OCI-LY1 (cell line): ENCODE measurements around the gene SBSN.

Experiments used
- CTCF ChIP-seq: fragments of 200-600 bp; sonication (generic), shearing (Covaris generic); IDR thresholded peaks from 2 replicates; pipeline ENCODE4 v1.5.1; 2017; ENCODE audit warnings: mild to moderate bottlenecking, antibody characterized with exemption, low read length, moderate library complexity, mixed read lengths
- EZH2 ChIP-seq: fragments of 200-600 bp; sonication (generic), shearing (Covaris generic); IDR thresholded peaks from 2 replicates; pipeline ENCODE4 v1.8.0; 2017; ENCODE audit warnings: borderline replicate concordance, mixed run types, mild to moderate bottlenecking, antibody characterized with exemption, low read length, moderate library complexity, mixed read lengths

DNA sequence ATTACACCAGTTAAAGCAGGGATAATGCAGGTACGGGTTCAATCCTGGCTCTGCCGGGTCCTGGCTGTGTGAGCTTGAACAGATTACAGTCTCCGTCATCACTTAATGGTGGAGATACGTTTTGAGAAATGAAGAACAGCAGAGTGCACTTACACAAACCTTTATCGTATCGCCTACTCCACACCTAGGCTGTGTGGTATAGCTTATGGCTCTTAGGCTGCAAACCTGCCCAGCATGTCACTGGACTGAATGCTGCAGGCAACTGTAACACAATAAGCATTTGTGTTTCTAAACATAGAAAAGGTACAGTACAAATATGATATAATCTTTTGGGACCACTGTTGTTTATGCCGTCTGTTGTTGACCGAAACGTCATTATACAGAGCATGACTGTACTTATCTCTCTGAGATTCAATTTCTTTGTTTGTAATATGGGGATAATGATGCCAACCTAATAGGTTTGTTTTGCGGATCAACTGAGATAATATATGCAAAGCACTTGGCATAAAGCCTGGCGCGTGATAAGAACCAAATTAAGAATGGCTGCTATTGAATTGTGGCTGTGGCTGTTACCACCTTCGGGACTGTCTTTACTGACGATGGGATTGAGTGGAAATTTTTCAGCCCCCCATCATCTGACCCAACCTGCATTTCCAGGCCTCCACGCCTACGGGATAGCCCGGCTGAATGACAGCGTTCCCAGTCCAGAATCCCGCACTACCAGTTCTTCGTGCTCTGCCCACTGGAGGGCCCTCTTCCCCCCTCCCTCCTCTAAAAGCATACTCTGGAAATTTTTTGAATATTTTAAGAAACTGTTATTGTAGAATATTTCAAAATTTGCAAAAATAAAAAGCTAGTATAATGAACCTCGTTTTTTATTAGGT, 49.1 kb downstream of the SBSN start:
- TF ChIP-seq CTCF (no peak), EZH2 (no peak)
